ENCODE results near the gene EIF3I.
A peak's percentile ranks its signal among the peaks of the same experiment; 100 is the strongest.

EIF3I gene

GRCh38 chr1:32266921-32267591, 44.8 kb downstream of the EIF3I start:
- no peak for DNase-seq (ENCODE audit: low spot score)

- no peak for DNase-seq (ENCODE audit: low spot score)
Measured at GRCh38 chr1:32269744-32270143, 47.5 kb downstream of the EIF3I start.

GRCh38 chr1:32272557-32273390, 50.6 kb downstream of the EIF3I start:
- DNase-seq (ENCODE audit: low spot score): no peak

GRCh38 chr1:32273391-32274208, 51.4 kb downstream of the EIF3I start:
- DNase-seq (ENCODE audit: low spot score): peak; percentile 52

- DNase-seq (ENCODE audit: low spot score): no peak
Measured at GRCh38 chr1:32274646-32275340, 52.6 kb downstream of the EIF3I start.

GRCh38 chr1:32275424-32275823, 53.2 kb downstream of the EIF3I start:
- DNase-seq (ENCODE audit: low spot score): no peak

GRCh38 chr1:32276032-32276782, 54.0 kb downstream of the EIF3I start:
- no peak for DNase-seq (ENCODE audit: low spot score)
